Hepatic stellate cell (primary cell): Measurements from ENCODE around the gene DPT.

ENCODE experiments used
- DNase-seq: peaks from one replicate; pipeline ENCODE4 v3.0.0; 2011; ENCODE audit warnings: low spot score

The DPT gene

DNA sequence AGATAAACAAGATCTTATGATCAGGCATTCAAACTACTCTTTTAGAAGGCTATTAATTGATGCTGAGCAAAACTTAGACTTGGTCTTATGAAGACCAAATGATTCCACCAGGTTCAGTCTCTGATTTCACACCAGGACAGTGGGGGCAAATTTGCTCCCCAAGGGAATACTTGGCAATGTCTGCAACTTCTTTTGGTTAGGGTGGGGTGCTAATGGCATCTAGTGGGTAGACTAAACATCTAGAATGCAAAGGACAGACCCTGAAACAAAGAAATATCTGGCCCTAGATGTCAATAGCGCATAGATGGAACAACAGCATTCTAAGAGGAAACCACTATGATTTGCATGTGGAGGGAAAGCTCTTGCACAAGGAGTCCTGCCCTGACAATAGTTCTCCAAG is 30.6 kb downstream of the DPT start:
- DNase-seq = no peak

DNA sequence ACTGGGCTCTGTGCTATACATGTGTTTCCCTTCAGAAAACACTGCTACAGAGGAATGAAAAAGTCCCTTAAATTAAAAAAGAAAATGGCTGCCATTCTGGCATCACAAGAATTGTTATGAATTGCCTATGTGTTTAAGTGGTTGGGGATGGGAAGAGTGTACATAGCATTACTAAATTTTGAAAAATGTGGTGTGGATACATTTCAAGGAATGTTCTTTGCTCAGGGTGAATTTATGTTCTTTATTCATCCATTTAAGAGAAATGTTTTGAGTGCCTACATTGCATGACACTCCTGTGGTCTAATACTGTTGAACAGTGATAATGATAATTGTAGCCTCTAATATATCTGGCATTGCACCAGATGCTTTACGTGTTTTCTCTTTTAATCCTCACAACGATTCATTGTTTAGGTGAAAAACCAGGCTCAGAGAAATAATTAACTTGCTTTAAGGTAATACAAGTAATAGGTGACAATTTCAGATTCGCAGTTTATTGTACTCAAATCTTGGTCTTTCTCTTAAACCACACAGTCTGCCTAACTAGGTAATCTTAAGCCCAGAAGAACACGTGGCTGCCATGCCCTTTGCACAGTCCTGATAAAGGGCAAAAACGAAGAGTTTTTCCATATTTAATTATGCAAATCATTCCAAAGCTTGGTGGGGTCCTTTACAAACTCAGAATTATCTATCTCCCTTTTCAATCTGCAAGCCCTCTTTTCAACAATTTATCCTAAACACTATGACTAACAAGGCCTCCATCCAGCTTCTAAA is 31.5 kb downstream of the DPT start:
- no peak for DNase-seq

DNA sequence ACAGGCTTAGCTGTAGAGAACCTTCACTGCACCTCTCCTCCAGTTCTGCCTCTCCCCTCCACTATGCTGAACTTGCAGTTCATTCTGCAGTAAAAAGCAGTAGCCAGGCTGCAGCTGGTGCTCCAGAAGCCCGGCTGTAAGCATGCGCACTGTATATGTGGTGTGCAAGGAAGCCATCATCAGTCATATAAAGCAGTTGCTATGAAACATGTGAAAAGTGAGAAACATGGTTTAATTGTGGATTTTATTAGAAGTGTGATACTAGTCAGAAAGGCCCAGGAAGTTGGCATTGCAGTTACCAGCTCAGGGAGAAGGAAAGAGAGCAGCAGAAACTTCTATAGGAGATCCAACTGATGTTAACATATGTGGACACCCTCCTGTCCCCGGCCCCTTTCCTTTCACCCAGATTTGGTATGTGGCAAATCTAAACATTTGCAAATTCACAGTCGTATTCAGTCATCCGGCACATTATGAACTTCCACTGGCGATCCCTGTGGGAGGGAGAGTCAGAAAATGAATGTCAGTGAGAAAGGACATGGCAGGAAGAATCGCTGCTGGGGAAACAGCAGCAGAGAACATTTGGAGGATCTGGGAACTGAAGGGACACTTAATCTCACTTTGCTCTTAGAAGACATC is 32.8 kb downstream of the DPT start:
- DNase-seq = no peak

DNA sequence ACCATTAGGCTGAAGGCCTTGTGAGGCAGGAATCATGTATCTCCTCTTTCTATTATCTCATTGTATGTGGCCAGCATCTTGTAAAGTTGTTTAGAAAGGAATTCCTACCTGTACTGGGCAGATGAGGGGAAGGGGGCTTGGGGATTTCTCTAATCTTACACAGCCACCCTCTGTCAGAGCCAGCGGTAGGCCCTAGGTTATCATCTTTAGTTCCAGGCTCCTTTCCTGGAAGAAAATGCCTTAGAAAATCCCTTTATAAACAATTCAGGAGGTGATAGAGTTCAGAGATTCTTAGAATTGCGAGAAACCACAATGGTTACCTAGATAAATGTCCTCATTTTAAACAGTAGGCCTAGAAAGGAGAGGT is 35.2 kb downstream of the DPT start:
- no peak for DNase-seq

DNA sequence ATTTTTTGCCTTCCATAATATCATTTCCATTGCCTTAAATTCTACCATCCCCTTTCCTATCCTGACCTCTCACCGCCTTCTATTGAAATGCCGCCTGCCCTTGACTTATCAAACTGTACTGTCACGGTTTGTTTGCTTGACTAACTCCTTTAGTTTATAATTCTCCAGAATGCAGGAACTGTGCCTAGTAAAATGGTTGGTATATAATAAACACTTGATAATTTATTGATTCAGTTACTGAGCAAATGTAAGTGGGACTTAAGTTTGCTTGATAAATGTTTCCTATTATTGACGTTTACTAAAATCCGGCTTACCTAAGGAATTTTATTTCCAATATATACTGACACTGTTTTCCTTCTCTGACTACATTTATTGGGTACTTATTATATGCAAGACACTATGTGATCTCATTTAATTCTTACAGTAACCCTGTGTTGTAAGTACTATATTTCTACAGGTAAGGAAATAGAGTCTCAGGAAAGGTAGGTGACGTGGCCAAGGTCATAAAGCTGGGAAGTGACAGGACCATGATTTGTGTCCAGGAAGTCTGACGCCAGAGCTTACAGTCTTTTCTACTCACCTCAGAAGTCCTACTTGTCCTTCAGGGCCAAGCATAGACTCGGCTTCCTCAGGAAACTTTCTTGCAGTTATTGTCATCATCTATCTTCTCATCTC is 35.7 kb downstream of the DPT start:
- no peak for DNase-seq

DNA sequence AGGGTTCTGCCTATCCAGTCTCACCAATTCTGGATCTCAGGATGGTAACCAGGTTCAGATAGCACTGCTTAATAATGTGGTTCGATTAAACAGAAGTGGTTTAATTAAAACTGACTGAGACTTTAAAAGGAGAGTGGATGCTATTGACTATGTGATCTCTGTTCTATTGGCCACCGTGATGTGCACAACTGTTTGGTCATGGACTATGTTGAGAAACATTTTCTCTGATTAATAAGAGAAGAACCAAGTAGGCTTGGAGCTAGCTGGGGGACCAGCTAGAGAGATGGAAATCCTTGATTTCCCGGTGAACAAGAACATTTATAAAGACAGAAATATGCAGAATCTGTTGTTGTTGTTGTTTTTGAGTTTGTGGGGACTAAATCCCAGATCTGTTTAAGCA is 36.5 kb downstream of the DPT start:
- no peak for DNase-seq

DNA sequence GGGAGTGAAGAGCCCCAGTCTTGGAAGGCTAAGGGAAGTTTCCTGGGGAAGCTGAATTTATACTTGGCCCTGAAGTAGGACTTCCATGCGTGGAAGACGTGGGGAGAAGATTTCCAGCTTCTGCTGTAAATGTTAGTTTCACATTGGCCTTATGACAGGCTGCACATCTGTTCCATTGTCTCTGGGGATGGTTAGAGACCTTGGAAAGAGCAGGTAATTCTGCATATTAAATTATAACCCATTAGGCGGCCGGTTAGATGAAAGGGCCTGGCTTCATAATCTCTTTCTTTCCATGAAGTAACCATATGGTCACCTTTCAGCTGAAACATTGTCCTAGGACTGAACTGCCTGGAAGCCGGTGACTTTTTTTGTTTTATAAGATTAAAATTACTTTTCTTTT is 37.5 kb downstream of the DPT start:
- DNase-seq = no peak

DNA sequence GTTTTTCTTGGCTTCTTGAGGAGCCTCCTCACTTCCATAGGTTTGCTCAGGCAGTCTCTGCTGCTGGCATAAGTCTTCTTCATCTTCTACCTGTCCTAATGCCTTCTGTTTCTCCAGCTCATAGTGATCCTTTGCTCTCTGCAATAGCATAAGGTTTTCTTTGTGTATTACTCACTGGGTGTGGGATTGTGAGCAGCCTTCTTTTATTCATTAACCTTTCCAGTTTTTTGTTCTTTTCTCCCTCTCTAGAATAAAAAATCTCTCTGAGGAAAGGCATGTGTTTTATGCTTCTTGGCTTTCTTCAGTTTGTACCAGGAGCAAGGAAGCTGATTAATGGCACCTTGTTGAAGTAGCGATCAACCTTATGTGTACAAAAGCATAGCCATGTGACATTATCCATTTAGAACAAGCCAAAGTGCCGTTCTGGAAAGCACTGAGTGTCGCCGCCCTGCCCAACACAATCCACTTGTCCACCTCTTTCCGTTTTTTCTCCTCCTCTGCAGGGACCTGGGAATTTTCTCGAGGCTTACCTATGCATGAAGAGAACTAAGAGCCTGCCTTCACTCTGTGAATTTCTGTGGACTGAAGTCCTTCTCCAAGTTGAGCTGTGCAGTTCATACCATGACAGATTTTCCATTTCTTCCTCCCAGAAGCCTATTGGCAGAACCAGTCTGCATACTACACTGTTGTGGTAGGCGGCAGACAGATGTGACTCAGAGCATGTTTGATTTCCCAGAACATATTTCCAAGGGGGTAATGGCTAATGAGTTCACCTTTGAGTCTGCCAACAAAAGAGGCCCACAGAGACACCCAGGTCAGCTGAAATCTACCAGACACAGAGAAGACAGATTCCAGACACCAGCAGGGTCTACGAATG is 39.0 kb downstream of the DPT start:
- no peak for DNase-seq

DNA sequence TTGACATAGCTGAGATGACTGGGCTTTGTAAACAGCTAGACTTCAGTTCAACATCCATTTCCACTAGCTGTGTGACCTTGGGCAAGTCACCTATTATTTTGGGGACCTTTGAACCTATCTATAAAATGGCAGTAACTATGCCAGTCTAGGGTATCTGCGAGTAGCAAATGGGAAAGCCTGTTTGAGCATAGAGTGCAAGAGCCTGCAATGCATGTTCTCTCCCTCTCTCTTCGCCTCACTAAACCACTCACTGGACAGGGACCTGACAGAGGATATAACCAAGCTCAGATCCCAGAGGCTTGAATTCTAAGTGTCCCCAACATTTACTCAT is 39.7 kb downstream of the DPT start:
- no peak for DNase-seq

DNA sequence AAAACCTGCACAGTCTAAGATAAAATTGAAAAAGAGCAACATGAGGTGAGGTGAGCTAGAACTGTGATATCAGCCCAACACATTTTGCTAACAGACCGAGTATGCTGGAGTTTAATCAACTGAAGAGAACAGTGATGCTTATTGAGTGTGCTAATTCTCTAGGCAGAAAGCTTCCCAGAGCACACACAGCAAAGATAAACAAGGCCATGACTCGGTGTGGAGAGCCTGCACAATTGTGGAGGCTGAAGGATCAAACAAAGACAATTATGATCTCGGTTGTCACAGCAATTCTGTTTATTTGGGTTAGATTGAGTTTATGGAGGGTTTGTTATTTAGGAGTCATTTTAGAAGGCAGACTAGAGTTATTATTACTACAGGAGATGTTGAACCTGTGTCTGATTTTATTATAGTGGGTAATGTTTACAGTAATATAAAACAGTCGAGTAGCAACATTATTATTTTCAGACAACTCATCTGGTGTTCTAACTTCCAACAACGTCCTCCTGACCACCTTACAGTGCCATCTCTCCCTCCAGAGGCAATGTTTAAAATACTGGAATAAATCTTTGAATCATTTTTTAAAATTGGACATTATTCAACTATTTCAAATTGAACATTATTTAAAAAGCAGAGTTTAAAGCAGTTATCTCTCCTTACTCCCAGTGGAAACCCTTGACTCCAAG is 40.2 kb downstream of the DPT start:
- DNase-seq = no peak

DNA sequence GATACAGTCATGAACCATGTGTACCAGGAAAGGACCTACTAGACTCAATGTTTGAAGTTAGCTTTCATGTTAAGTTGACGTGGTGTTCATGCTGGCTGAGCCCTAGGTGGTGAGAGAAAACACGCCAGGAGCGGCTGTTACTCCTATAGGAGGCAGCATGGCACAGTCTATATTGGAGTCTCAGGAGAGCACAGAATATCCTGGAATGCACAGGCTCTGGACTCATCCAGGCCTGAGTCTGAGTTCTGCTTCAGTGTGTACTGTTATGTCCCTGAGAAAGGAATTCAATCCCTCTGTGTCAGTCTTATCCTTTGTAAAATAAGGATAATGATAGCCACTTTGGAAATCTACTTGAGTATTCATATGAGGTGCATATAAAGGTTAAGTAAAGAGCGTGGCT is 41.2 kb downstream of the DPT start:
- no peak for DNase-seq

DNA sequence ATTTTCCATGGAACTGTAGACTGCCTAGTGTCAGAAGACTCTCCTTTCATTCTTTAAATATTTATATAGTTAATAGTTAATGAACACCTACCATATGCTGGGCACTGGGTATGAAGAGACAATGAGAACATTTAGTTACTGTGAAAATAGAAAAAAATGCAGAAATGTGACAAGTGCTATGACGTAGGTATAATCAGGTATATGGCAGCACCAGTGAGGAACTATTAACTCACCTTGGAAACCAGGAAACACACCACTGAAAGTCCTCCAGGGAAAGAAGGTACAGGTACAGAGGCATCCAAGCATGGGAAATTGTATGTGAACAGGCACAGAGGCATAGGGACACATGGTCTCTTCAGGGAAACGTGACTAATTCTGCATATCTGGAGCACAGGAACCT is 42.3 kb downstream of the DPT start:
- DNase-seq = no peak

DNA sequence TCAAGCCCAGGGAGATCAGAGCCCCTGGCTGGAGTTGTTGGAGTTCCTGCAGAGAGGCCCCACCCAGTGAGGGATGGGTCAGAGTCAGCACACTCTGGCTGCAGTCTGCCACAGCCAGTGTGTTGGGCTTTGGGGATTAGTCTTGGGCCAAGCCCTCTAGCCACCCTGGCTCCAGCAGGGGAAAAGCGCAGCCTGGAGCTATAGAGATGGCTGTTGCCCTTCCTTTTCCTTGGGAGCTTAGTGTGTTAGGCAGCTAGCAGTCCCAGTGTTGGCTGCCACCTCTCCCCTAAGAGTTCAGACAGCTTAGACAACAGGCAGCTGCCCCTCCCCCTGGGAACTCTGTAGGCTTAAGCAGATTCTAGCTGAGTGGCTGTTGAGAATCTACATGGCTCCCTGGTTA is 45.1 kb downstream of the DPT start:
- no peak for DNase-seq

DNA sequence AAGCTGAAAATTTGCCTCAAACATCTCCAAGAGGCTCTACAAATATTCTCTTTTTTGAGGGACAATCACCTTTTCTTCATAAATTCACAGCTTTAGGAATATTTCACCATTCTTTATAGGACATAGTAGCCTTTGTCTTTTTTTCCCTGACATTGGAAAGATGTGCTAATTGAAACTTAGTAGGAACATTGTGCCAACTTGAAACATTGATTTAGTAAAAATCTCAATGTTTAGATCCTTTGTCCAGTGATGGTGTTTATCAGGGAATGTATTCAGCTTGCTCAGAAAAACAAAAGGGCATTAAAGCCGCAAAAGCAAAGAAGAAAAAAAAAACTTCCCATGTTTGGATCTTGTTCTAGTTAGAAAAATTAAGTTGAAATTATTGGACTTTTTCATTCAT is 52.1 kb downstream of the DPT start:
- DNase-seq = no peak

DNA sequence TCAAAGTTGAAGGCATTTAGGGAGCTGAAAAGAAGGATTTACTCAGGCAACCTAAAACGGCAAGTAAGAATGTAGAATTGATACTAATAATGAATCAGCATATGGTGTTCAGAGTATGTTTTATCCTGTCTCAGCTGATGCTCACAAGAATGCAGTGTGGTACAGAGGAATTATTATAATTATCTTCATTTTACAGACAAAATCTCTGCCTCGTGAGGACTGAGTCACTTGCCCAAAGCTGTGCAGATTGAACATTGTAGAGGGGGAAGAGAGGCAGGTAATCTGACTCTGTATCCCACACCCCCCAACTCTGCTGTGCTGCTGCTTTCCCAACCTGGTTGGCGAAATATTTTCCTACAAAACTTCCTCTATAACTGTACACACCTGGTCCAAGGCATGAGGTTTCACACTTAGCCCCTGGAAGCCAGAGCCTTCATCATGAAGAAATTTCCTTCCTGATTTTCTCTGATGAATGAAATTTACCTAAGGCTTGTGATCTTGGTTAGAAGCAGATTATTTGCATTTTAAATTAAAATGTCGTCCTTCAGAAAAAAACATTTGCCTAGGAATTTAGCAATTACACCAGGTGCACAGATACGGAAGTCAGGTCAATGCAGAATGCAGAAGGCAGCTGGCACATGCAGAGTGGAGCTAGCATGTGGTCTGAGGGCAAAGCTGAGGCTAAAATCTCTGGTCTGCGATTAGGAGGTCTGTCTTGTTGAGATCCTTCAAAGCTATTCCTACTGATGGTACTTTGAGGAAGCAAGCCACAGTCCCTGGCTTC is 52.8 kb downstream of the DPT start:
- no peak for DNase-seq

DNA sequence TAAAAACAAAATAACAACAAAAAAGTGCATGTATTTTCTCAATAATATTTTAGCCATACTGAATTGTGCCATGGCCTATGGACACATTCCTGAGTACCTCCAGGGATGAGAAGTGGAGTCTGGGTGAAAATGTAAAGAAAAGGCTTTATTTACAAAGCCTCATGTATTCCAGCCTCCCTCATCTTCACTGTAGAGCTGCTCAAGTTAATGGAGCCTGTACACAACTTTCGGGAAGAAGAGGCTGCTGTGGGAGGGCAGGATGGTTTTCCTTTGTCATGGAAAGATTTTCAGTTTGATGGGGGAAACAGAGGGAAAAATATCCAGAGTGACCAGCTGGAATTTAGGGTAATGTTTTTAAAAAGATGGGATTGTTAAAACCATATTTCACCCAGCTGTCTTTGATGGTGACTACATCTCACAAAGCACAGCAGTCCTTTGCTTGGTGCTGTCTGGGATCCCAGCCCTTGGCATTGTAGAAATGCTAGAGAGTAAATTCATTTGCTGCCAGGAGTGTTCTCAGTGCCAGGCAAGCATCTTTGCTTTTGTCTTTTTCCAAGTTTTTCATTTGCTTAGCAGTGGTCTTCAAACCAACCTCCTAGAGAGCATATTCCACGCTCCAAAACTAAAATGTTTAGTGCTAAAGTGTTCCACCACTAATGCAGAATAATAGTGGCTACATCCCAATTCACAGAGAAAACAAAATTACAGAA is 54.9 kb downstream of the DPT start:
- DNase-seq = no peak

DNA sequence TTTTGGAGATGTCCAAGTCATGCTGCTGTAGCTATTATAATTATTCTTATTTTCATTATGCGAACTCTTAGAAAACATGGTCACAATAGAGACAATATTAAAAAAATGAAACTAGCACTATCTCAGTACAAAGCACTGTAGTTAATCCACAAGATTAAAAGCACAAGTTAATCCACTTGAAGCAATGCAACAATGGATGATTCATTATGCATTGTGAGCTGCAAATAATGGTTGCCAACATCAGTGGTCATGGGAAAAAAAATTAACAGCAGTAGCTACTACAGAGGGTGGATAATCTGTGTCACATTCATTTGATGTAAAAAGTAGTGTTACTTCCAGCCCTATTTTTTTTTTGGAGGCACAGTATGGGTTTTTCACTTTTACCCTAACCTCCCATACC is 56.7 kb downstream of the DPT start:
- no peak for DNase-seq

DNA sequence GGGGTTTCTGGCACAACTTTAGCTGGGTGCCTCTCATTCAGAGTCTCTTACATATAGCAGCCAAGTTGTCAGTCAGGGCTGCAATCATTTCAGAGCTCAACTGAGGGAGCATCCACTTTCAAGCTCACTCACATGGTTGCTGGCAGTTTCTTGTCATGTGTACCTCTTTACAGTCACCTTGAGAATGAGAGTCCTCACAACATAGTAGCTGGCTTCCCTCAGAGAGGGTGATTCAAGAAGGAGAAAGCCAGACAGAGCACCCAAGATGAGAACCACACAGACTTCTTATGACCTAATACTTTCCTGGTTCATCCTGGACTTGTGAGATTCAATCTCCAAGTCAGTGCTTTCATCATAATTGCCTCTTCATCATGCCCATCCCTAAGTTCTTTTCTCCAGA is 57.2 kb downstream of the DPT start:
- no peak for DNase-seq

DNA sequence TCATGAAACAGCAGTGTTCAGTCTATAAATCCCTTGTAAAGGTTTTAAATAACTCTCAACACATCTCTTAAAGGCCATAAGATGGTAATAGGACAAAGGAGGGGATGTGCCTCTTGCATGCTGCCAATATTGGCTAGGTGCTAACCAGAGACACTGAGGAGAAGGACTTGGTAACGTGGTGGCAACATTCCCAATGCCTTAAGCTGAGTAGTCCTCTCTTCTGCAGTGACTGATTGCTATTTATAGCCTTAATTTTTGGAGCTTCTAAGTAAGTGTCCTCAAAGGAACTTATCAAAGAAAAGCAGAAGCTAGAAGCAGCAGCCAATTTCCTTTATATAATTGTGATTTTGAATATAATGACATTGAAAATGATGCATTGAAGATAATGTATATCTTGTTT is 63.0 kb downstream of the DPT start:
- DNase-seq = no peak

DNA sequence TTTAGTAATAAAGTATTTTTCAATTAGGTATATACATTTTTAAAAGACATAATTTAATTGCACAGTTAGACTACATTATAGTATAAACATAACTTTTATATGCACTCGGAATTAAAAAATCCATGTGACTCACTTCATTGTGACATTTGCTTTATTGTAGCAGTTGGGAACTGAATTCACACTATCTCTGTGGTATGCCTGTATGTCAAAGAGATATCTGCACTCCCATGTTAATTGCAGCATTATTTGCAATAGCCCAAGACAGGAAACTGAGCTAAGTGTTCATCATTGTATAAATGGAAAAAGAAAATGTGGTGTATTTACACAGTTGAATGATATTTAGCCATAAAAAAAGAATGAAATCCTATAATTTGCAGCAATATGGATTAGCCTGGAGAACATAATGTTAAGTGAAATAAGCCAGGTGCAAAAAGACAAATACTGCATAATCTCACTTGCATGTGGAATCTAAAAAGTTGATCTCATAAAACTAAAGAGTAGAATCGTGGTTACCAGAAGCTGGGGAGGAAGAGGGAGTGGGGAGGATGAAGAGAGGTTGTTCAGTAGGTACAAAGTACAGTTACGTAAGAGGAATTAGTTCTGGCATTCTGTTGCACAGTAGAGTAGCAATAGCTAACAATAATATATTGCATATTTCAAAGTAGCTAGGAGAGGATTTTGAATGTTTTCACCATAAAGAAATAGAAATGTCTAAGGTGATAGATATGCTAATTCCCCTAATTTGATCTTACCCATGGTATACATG is 64.8 kb downstream of the DPT start:
- DNase-seq = no peak
